Activated naive CD8-positive, alpha-beta T cell treated with anti-CD3 and anti-CD28 coated beads, Interleukin-2, amount 50 U/mL, for 24 hours (primary cell): ENCODE measurements around the gene MED29.

Experiments
- ATAC-seq: fragments of 150-1000 bp; cut with Tn5 transposase; one replicate; pipeline ENCODE4 v1.10.0; 2021
- DNase-seq: peaks from one replicate; pipeline ENCODE4 v3.0.0; 2021
- H3K27ac Mint-ChIP-seq: one replicate; pipeline ENCODE4 v1.8.0; 2021; ENCODE audit warnings: mild to moderate bottlenecking, mixed read lengths
- H3K27me3 Mint-ChIP-seq: one replicate; pipeline ENCODE4 v1.8.0; 2021; ENCODE audit warnings: mixed read lengths
- H3K36me3 Mint-ChIP-seq: one replicate; pipeline ENCODE4 v1.8.0; 2021; ENCODE audit warnings: low read depth, mixed read lengths
- H3K4me1 Mint-ChIP-seq: one replicate; pipeline ENCODE4 v1.8.0; 2021; ENCODE audit warnings: mixed read lengths
- H3K4me3 Mint-ChIP-seq: one replicate; pipeline ENCODE4 v1.8.0; 2021; ENCODE audit warnings: mild to moderate bottlenecking, moderate library complexity, mixed read lengths
- H3K9me3 Mint-ChIP-seq: one replicate; pipeline ENCODE4 v1.8.0; 2021; ENCODE audit warnings: mixed read lengths

MED29 gene

DNA sequence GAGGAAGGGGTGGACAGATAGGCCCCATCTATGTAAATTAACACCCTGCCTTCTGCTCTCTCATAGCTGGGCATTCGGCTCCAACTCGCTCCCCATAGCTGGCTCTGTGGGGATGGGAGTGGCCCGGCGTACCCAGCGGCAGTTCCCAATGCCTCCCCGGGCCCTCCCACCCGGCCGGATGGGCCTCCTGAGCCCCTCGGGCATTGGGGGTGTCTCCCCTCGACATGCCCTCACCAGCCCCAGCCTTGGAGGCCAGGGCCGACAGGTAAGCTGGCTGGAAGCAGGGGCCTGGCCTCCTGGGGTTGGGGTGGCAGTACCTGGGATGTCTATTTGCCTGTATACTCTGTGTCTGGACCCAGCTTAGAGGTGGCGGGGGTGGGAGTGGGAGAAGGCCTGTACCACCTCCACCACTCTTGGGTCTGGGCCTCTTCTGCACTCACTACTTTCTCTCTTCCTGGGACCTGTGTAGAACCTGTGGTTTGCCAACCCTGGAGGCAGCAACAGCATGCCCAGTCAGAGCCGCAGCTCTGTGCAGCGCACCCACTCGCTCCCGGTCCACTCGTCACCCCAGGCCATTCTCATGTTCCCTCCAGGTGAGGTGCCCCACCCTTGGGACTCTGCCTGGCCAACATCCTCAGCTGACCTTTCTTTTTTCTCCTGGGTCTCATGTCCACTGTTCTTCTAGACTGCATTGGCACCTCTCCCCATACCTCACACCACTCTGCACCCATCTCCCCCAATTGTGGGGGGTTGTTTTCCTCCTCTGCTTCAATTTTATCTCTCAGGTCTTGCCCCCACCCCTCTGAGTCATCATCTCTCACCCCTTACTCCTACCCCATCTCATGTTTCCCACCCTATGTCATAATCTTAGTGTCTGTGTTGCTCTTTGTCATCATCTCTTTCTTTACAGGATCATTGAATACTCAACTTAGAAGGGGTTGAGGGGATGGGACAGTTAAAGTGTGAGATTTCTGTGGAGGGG, 10.4 kb upstream of the MED29 start:
- Mint-ChIP-seq H3K27ac (peak overlapping the region; percentile 13), H3K36me3 (peaks cover 25% of the 10 kb centered on the region), H3K9me3 (no peaks in the 10 kb centered on the region), H3K27me3 (no peaks in the 10 kb centered on the region), H3K4me1 (no peaks in the 10 kb centered on the region), H3K4me3 (no peak overlapping the region)
- DNase-seq (no peak), ATAC-seq (no peak)

DNA sequence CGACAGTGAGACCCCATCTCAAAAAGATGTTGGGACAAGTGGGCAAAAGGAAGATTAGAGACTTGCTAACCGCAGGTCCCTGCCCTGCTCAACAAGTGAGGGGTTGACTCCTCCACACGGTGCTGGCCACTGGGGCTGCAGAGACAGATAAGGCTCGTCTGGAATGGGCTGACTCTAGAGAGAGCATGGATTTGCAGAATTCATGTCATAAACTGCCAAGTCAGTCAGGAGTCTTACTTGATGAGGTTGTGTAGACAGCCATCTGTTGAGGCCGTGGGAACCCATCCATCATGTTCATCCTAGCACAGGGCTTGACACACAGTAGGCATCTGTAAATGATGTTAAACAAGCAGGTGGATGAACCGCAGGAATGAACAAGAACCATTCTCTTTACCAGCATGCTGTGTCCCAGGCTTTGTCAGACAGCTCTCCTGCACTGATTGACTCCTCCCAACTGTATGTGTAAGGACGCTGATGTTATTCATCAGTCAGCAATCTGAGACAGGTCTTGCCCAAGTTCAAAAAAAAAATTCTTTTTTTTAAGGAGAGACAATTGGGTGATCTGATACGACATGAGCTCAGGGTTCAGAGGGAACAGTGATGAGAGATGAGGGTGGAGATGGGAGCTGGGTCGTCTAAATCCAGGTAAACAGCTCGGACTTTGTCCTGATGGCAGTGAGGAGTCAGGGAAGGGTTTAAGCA, 9.1 kb upstream of the MED29 start:
- H3K27ac Mint-ChIP-seq, result no peak overlapping the region
- H3K36me3 Mint-ChIP-seq, result peaks cover 26% of the 10 kb centered on the region
- no peaks in the 10 kb centered on the region for H3K9me3 Mint-ChIP-seq
- no peaks in the 10 kb centered on the region for H3K27me3 Mint-ChIP-seq
- H3K4me1 Mint-ChIP-seq, result no peaks in the 10 kb centered on the region
- ATAC-seq, result no peak
- no peak overlapping the region for H3K4me3 Mint-ChIP-seq
- DNase-seq, result no peak

GRCh38 chr19:39382991-39383828, 8.0 kb upstream of the MED29 start:
- Mint-ChIP-seq H3K27ac (no peak overlapping the region), H3K27me3 (no peaks in the 10 kb centered on the region), H3K4me1 (peaks cover 1% of the 10 kb centered on the region), H3K9me3 (no peaks in the 10 kb centered on the region), H3K4me3 (no peak overlapping the region), H3K36me3 (peaks cover 24% of the 10 kb centered on the region)
- ATAC-seq (no peak), DNase-seq (no peak)

DNA sequence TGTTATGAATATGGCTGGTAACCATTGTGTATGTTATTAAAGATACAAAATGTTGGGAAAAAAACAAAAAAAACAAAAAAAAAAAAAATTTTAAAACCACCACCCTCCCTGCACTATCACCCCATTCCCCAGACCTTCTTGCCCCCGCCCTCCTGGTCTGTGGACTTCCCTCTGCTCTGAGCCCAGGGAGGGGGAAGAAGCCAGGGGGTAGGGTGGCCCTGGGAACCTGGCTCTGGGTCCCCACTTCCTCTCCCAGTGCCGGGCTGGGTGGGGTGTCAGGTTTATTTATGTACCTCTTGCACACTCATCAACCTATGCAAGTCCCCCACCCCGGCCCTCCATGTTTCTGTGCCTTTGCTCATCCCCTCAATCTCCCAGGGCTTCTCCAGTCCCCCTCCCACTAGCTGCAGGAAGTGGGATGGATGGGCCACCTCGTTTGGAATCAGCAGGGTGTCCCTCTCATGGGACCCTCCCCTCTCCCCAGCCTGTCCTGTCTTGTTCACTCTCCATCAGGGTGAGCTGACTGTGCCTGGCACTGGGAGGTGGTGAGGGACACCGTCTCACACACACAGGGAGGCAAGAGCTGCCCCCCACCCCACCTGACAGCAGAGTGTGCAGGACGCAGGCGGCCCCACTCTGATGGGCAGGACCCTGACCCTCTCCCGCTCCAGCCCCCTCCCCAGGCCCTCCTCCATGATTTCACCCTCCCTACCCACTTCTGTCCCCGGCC, 6.2 kb upstream of the MED29 start:
- Mint-ChIP-seq H3K27ac (peak overlapping the region; percentile 27), H3K36me3 (peaks cover 32% of the 10 kb centered on the region), H3K9me3 (no peaks in the 10 kb centered on the region), H3K4me3 (no peak overlapping the region), H3K27me3 (no peaks in the 10 kb centered on the region), H3K4me1 (peaks cover 12% of the 10 kb centered on the region)
- no peak for DNase-seq
- ATAC-seq, result no peak

DNA sequence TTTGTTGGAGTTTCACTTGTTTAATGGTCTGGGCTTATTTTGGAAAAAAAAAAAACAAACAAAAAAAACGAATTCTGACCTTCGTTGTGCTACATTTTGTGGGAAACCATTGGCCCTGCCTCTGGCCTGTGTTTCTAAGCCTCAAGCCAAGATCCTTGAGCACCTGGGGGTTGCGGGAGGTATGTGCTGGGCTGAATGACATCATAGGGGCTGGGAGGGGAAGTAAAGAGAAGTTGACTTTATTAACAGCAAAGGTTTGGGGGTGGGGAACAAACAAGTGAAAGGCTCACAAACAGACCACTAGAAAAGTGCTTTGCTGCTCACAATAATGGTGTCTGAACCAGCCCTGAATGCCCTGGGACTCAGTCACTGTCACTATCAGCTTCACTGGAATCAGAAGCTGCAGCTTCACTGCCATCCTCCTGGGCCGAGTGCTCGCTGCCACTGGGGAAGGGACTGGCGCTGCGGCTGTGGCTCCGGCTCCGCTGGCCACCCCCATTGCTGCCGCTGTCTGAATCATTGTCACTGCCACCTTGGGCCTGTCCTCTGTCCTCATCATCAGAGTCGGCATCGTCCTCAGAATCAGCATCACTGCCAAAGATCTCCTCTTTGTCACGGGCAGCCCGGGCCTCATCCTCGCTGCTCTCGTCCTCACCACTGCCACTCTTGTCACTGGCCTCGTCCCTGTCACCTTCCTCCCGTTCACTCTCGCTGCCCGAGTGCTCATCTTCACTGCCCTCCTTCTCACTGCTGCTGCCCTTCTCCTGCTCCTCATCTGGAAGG, 5.4 kb upstream of the MED29 start:
- peaks cover 31% of the 10 kb centered on the region for H3K36me3 Mint-ChIP-seq
- DNase-seq, result no peak
- no peak for ATAC-seq

DNA sequence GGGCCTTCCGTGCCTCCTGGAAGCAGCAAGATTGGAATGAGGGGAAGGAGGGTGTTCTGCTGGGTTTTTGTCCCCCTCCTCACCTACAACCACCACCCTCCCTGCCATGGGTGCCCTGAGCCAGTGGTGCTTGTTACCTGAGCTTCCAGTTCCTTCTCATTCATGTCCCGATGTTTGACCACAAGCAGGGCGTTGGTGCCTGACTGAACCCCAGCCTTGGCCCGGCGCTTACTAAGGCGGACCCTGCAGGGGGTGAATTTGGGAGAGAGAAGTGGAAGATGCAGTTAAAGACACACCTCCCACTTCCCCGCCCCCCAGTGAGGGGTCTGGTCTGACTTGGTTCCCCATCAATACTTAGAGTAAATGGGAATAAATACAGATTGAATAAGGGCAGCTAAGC, 4.6 kb upstream of the MED29 start:
- Mint-ChIP-seq H3K4me3 (no peak overlapping the region), H3K9me3 (no peaks in the 10 kb centered on the region), H3K27me3 (peaks cover 3% of the 10 kb centered on the region), H3K27ac (no peak overlapping the region), H3K4me1 (peaks cover 24% of the 10 kb centered on the region), H3K36me3 (peaks cover 30% of the 10 kb centered on the region)
- ATAC-seq (no peak), DNase-seq (no peak)

More for the DNA sequence above, 5.4 kb upstream of the MED29 start:
- Mint-ChIP-seq H3K4me3 (no peak overlapping the region), H3K27me3 (no peaks in the 10 kb centered on the region), H3K4me1 (peaks cover 16% of the 10 kb centered on the region), H3K9me3 (no peaks in the 10 kb centered on the region), H3K27ac (no peak overlapping the region)

DNA sequence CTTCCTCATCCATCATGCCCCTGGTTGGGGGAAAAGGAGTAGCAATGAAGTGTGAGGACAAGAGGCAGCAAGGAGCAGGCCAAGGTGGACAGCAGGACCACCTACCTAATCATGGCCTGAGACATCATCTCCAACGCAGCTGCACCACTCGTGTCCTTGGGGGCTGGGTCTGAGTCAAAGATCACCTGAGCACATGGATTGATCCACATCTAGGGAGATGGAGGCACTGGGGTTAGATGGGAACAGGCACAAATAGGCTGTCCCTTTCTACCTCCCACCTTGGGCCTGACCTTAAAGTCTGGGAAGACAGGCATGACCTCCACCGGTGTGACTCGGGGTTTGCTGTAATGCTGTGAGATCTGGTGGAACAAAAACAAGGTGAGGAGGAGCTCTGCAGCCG, 2.5 kb upstream of the MED29 start:
- peaks cover 29% of the 10 kb centered on the region for H3K36me3 Mint-ChIP-seq
- ATAC-seq (no peak), DNase-seq (no peak)
- H3K4me3 Mint-ChIP-seq, result no peak overlapping the region
- peak overlapping the region; percentile 85 for H3K27ac Mint-ChIP-seq
- H3K9me3 Mint-ChIP-seq, result no peaks in the 10 kb centered on the region
- peaks cover 3% of the 10 kb centered on the region for H3K27me3 Mint-ChIP-seq
- H3K4me1 Mint-ChIP-seq, result peaks cover 41% of the 10 kb centered on the region

DNA sequence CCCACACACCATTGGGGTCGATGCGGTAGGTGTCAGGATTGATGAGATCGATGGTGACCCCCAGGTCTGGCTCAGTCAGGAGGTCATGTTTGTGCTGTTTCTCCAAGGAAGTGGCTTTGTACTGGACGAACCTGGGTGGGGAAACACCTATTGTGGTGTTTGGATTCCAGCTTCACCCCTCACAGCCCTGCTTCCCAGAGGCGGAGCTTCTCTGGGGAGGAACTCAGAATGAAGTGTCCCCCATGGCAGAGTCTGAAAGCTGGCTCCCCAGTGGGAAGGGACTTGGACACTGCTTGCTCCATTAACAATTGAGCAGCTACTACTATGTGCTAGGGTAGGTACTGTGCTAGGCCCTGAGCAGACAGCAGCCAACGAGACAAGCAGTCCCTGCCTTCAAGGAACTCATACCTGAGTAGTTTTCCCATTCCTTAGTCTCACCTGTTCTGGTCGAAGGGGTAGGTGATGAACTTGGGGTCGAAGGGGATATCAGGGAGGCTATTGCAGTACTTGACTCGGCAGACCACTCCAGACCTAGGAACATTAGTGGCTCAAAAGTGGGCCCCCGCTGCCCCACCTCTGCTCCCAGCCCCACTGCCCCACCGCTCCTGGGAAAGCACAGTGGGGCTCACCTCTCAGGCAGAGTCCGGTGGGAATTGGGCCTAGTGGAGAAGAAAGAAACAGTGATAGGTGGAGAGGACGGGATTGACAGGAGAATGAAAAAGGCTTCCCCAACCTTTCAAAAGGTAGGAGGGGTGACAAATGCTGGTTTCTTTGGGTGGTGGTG, 1.4 kb upstream of the MED29 start:
- peak overlapping the region; percentile 97 for H3K27ac Mint-ChIP-seq
- H3K9me3 Mint-ChIP-seq, result no peaks in the 10 kb centered on the region
- peak overlapping the region; percentile 88 for H3K4me3 Mint-ChIP-seq
- peaks cover 32% of the 10 kb centered on the region for H3K36me3 Mint-ChIP-seq
- ATAC-seq, result no peak
- peaks cover 3% of the 10 kb centered on the region for H3K27me3 Mint-ChIP-seq
- DNase-seq, result no peak
- H3K4me1 Mint-ChIP-seq, result peaks cover 44% of the 10 kb centered on the region

DNA sequence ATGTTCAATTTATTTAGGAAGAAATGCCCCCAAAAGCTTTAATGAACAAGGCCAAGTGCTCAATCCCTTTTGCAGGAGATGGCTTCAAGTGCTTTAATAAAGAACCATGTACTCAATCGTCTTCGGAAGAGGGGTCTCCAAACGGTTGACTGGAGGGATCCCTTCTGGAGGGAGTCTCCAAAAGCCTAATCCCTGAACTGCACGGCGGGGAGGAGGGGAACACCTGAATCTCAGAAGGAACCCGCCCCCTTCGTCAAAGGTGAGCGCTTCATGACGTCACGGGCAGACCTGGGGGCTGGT, 777 bp upstream of the MED29 start:
- Mint-ChIP-seq H3K27me3 (peaks cover 3% of the 10 kb centered on the region), H3K9me3 (no peaks in the 10 kb centered on the region), H3K36me3 (peaks cover 33% of the 10 kb centered on the region), H3K4me3 (peak overlapping the region; percentile 88), H3K27ac (peak overlapping the region; percentile 97), H3K4me1 (peaks cover 44% of the 10 kb centered on the region)
- DNase-seq, result no peak
- no peak for ATAC-seq

DNA sequence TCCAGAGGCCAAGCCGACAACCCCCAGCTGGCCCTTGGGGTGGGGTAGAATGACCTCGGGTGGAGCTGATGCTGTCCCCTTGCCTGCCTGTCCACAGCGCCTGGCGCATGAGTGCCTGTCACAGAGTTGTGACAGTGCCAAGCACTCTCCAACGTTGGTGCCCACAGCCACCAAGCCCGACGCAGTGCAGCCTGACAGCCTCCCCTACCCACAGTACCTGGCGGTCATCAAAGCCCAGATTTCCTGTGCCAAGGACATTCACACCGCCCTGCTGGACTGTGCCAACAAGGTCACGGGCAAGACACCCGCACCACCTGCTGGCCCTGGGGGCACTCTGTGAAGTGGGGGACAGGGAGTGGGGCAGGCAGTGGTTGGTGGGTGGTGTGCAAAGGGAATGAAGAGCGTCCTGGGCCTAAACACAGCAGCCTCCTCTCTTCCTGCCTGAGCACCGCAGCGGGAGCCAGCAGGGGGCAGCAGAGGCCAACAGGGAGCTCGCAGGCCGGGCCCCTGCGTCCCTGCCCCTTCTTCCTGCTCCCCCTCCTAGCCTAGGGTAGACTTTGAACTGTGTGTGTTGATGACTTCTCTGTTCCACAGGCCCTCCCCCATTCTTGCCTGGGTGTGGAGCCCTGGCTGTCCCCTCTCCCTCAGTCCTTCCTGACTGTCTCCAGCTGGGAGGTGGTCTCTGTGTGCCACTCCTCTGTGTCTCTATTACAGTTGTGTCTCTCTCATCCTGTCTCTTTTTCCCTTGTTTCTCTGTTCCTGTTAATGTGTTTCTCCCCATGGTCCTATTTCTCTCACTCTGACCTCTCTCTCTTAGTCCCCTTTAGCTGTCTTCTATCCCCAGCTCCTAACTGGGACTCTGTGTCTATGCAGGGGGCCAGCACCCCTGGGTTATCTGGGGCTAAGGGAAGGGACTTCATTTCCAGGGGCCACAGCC, 6.5 kb downstream of the MED29 start:
- Mint-ChIP-seq H3K27me3 (no peaks in the 10 kb centered on the region), H3K4me1 (peaks cover 64% of the 10 kb centered on the region), H3K27ac (peak overlapping the region; percentile 89), H3K36me3 (peaks cover 15% of the 10 kb centered on the region), H3K9me3 (no peaks in the 10 kb centered on the region), H3K4me3 (peak overlapping the region; percentile 56)
- peak; percentile 55 for ATAC-seq
- peak; percentile 98 for DNase-seq

DNA sequence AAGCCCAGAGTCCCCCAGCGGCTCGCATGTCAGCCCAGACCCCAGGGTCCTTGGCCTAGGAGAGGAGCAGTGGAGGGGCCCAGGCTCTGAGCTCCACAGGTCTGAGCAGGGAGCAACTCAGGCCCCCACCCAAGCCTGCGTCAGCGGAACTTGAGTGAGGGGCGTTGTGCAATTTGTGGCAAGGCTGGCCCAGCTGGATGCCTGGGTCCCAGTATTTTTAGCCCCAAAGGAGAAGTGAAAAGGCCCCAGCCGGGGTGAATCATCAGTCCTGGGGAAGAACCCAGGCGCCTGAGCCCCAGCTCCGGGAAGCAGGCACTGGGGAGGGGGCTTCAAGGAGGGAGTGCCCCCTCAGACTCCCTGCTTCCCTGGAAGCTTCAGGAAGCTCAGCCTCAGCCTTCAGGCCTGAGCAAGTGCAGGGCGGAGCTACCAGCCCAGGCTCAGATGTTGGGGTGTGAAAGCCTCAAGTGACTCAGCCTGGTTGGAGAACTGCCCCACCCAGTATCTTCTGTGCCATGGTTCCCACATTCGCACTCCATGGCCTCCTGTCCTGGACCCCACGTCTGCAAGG, 7.2 kb downstream of the MED29 start:
- H3K27me3 Mint-ChIP-seq, result no peaks in the 10 kb centered on the region
- H3K27ac Mint-ChIP-seq, result peak overlapping the region; percentile 89
- peaks cover 13% of the 10 kb centered on the region for H3K36me3 Mint-ChIP-seq
- peak; percentile 30 for ATAC-seq
- peaks cover 63% of the 10 kb centered on the region for H3K4me1 Mint-ChIP-seq
- peak overlapping the region; percentile 56 for H3K4me3 Mint-ChIP-seq
- H3K9me3 Mint-ChIP-seq, result no peaks in the 10 kb centered on the region
- DNase-seq, result peak; percentile 70

GRCh38 chr19:39399668-39400050, 8.5 kb downstream of the MED29 start:
- Mint-ChIP-seq H3K27ac (peak overlapping the region; percentile 35), H3K4me1 (peaks cover 68% of the 10 kb centered on the region), H3K4me3 (no peak overlapping the region), H3K27me3 (no peaks in the 10 kb centered on the region), H3K9me3 (no peaks in the 10 kb centered on the region), H3K36me3 (peaks cover 8% of the 10 kb centered on the region)
- ATAC-seq, result no peak
- DNase-seq, result no peak
